Kidney (tissue), 14 donors: ENCODE measurements around the gene KDM6A. TPM values are rescaled to one million over a fixed set of nuclear protein-coding genes. Genes with fewer than 3 reads are reported as not detected.
A peak's percentile ranks its signal among the peaks of the same experiment; 100 is the strongest.
"Not testable (repeated sequence)": the region's sequence is repeated elsewhere in the genome, so short reads cannot be mapped to it uniquely, and the experiment has no call there.

Source experiments
- DNase-seq, 5 donors: peaks; one replicate each; pipeline ENCODE4 v3.0.0-alpha.2; 2013 to 2020
- FAIRE-seq: peaks from 2 replicates; lab custom pipeline; 2012; peaks lifted over from hg19 to GRCh38; lab: Jason Lieb, UNC
- H3K27ac ChIP-seq, 2 donors: one replicate each; pipeline ENCODE4 v1.7.0; 2013; ENCODE audit warnings: low read depth in 2 of 2, low read length in 2 of 2, inconsistent platforms in 1 of 2
- H3K27me3 ChIP-seq: one replicate; pipeline ENCODE4 v1.7.1; 2013; ENCODE audit warnings: low read length, inconsistent platforms; ENCODE audit not compliant: control insufficient read depth, insufficient read depth
- H3K36me3 ChIP-seq, 3 donors: one replicate each; pipeline versions ENCODE4 v1.7.0 to v1.7.1; 2013; ENCODE audit warnings: low read length in 3 of 3, control low read depth in 1 of 3, inconsistent platforms in 1 of 3; ENCODE audit not compliant: insufficient read depth in 3 of 3, control insufficient read depth in 2 of 3
- H3K4me1 ChIP-seq, 3 donors: one replicate each; pipeline versions ENCODE4 v1.7.0 to v1.7.1; 2013; ENCODE audit warnings: low read length in 3 of 3, inconsistent platforms in 1 of 3, low read depth in 1 of 3; ENCODE audit not compliant: control insufficient read depth in 2 of 3, insufficient read depth in 2 of 3
- H3K4me3 ChIP-seq, 3 donors: one replicate each; pipeline versions ENCODE4 v1.7.0 to v1.8.1; 2013; ENCODE audit warnings: low read length in 3 of 3, control low read depth in 1 of 3, inconsistent platforms in 1 of 3
- H3K9ac ChIP-seq, 3 donors: one replicate each; pipeline versions ENCODE4 v1.7.0 to v1.7.1; 2013; ENCODE audit warnings: low read length in 3 of 3, control low read depth in 1 of 3, inconsistent platforms in 1 of 3
- H3K9me3 ChIP-seq, 3 donors: one replicate each; pipeline versions ENCODE4 v1.7.0 to v1.7.1; 2013; ENCODE audit warnings: low read length in 3 of 3, control low read depth in 1 of 3, inconsistent platforms in 1 of 3; ENCODE audit not compliant: control insufficient read depth in 2 of 3, insufficient read depth in 1 of 3
- intact Hi-C: fragments of 100-400 bp; cut with DNase I; formaldehyde crosslinking; loops from one replicate; pipeline ENCODE4 v1.11.1; 2022
- polyA plus RNA-seq: library from polyadenylated mRNA; stranded (reverse); fragments of 350-450 nt; fragmentation: Illumina TruSeq; extraction: RNeasy Lipid Tissue Mini Kit (QIAGEN cat#74804); gene quantifications from one replicate; pipeline ENCODE4 v1.2.3, GENCODE V29; 2014; ENCODE audit warnings: low read depth, low replicate concordance; ENCODE audit not compliant: insufficient read depth
- total RNA-seq: library from RNA; stranded (reverse); fragmentation: NEBNext Ultra II Directional; extraction: Animal tissue kit (Norgen Biotek cat#: 25700); gene quantifications from one replicate; pipeline ENCODE4 v1.2.1, GENCODE V29; 2021
- TF ChIP-seq, protein P1 (sequence below): IDR thresholded peaks from 3 replicates; pipeline ENCODE4 v1.5.1; 2012; ENCODE audit warnings: mild to moderate bottlenecking, moderate library complexity, borderline replicate concordance; ENCODE audit not compliant: insufficient read depth; ENCODE audit errors: extremely low read depth
- donor health status: control.
- donor health status: control.
- donor health status: control.
- donor health status: control.
- donor health status: control.
- donor health status: DM: yes; HTN: yes; CAD: no.
- donor health status: Normal renal cell carcinoma (clear cell type).

The KDM6A gene
- total and polyA plus RNA-seq, 2 donors from 2014 or later, result 7.7 to 40.8 TPM

GRCh38 chrX:45134775-45135174, 261.8 kb downstream of the KDM6A start:
- intact Hi-C loops, result no loop called here
- no peak for FAIRE-seq
- DNase-seq, result no peak
- TF ChIP-seq, protein P1, sequence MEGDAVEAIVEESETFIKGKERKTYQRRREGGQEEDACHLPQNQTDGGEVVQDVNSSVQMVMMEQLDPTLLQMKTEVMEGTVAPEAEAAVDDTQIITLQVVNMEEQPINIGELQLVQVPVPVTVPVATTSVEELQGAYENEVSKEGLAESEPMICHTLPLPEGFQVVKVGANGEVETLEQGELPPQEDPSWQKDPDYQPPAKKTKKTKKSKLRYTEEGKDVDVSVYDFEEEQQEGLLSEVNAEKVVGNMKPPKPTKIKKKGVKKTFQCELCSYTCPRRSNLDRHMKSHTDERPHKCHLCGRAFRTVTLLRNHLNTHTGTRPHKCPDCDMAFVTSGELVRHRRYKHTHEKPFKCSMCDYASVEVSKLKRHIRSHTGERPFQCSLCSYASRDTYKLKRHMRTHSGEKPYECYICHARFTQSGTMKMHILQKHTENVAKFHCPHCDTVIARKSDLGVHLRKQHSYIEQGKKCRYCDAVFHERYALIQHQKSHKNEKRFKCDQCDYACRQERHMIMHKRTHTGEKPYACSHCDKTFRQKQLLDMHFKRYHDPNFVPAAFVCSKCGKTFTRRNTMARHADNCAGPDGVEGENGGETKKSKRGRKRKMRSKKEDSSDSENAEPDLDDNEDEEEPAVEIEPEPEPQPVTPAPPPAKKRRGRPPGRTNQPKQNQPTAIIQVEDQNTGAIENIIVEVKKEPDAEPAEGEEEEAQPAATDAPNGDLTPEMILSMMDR, result no peak
- Histone ChIP-seq H3K36me3 (no peaks in the 10 kb centered on the region), H3K4me1 (no peaks in the 10 kb centered on the region), H3K27me3 (no peaks in the 10 kb centered on the region), H3K9me3 (no peaks in the 10 kb centered on the region), H3K27ac (no peak overlapping the region), H3K9ac (no peak overlapping the region), H3K4me3 (no peak overlapping the region)

- intact Hi-C loops, H3K4me3 ChIP-seq, FAIRE-seq: not testable (repeated sequence)
Measured at GRCh38 chrX:45135391-45136075, 262.5 kb downstream of the KDM6A start.

GRCh38 chrX:45137531-45137930, 264.5 kb downstream of the KDM6A start:
- H3K4me1 ChIP-seq, result no peaks in the 10 kb centered on the region
- DNase-seq (peak in 1 of 5 donors; percentile 13), FAIRE-seq (no peak)
- H3K4me3 ChIP-seq, result no peak overlapping the region
- H3K9me3 ChIP-seq, result no peaks in the 10 kb centered on the region
- H3K9ac ChIP-seq, result no peak overlapping the region
- no peaks in the 10 kb centered on the region for H3K36me3 ChIP-seq
- no peak overlapping the region for H3K27ac ChIP-seq
- H3K27me3 ChIP-seq, result no peaks in the 10 kb centered on the region
- intact Hi-C loops, result no loop called here
- TF ChIP-seq, protein P1, result no peak

More at GRCh38 chrX:45135391-45136075, 262.5 kb downstream of the KDM6A start:
- H3K27ac ChIP-seq, H3K4me1 ChIP-seq, H3K36me3 ChIP-seq, H3K9me3 ChIP-seq, H3K27me3 ChIP-seq, H3K9ac ChIP-seq: not testable (repeated sequence)
- DNase-seq, result peak in 1 of 5 donors; percentile 22

DNA sequence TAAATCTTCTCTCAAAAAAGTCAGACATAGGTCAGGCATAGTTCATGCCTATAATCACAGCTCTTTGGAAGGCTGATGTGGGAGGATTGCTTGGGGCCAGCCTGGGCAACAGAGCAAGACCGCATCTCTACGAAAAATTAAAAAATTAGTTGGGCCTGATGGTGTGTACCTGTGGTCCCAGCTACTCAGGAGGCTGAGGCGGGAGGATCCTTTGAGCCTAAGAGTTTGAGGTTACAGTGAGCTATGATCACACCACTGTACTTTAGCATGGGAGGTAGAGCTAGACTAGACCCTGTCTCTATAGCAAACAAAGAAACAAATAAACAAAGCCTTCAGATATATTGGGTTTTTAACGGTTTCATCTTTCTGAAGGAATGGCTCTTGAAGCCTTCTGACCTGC, 265.5 kb downstream of the KDM6A start:
- Histone ChIP-seq H3K4me1 (no peaks in the 10 kb centered on the region), H3K36me3 (no peaks in the 10 kb centered on the region), H3K27me3 (no peaks in the 10 kb centered on the region), H3K9me3 (no peaks in the 10 kb centered on the region), H3K27ac (no peak overlapping the region), H3K9ac (no peak overlapping the region), H3K4me3 (no peak overlapping the region)
- DNase-seq (no peak), FAIRE-seq (no peak)
- intact Hi-C loops, result no loop called here
- TF ChIP-seq, protein P1, result no peak
